H1 (cell line): ENCODE data around the gene OGFOD3. TPM values are rescaled to one million over a fixed set of nuclear protein-coding genes. Genes with fewer than 3 reads are reported as not detected.

Experiments used
- CTCF ChIA-PET: fragments of 300-600 bp; sonication (Branson Sonifier 250); formaldehyde crosslinking; loops from one replicate; lab custom pipeline; 2021; ENCODE audit not compliant: partially characterized antibody; lab: Charles Lee
- POLR2A ChIA-PET: fragments of 300-600 bp; sonication (Branson Sonifier 250); formaldehyde crosslinking; loops from one replicate; lab custom pipeline; 2021; ENCODE audit warnings: inconsistent platforms; ENCODE audit not compliant: partially characterized antibody; lab: Charles Lee
- DNase-seq, 2 experiments: peaks; one replicate each; pipeline versions ENCODE4 v3.0.0 to v3.0.0-alpha.2; 2010 to 2022; ENCODE audit warnings: low spot score in 2 of 2, low read depth in 1 of 2, mixed read lengths in 1 of 2
- FAIRE-seq: peaks from 2 replicates; lab custom pipeline; 2011; peaks lifted over from hg19 to GRCh38; lab: Jason Lieb, UNC
- H2AFZ ChIP-seq: 2 replicates; pipeline ENCODE4 v1.8.1; 2012; ENCODE audit warnings: low read length, inconsistent platforms
- H2AK5ac ChIP-seq: 2 replicates; pipeline ENCODE4 v1.6.1; 2013; ENCODE audit warnings: low read depth, low read length
- H2BK120ac ChIP-seq: replicated peaks from 2 replicates; pipeline ENCODE3; 2013; ENCODE audit warnings: low read depth, low read length, inconsistent platforms
- H2BK12ac ChIP-seq: 2 replicates; pipeline ENCODE4 v1.6.1; 2013; ENCODE audit warnings: low read depth, low read length
- H2BK15ac ChIP-seq: 2 replicates; pipeline ENCODE4 v1.6.1; 2013; ENCODE audit warnings: low read length
- H2BK20ac ChIP-seq: 2 replicates; pipeline ENCODE4 v1.6.1; 2013; ENCODE audit warnings: low read length
- H2BK5ac ChIP-seq: 2 replicates; pipeline ENCODE4 v1.6.1; 2013; ENCODE audit warnings: low read depth, low read length
- H3K14ac ChIP-seq: 2 replicates; pipeline ENCODE4 v1.6.1; 2013; ENCODE audit warnings: inconsistent platforms; ENCODE audit not compliant: insufficient read length
- H3K18ac ChIP-seq: 2 replicates; pipeline ENCODE4 v1.6.1; 2013; ENCODE audit warnings: low read length; ENCODE audit errors: extremely low read depth
- H3K23ac ChIP-seq: 2 replicates; pipeline ENCODE4 v1.6.1; 2013; ENCODE audit warnings: inconsistent platforms; ENCODE audit not compliant: insufficient read length
- H3K23me2 ChIP-seq: 2 replicates; pipeline ENCODE4 v1.6.1; 2013; ENCODE audit warnings: low read depth, low read length
- H3K27ac ChIP-seq: 2 replicates; pipeline ENCODE4 v1.6.1; 2011; ENCODE audit warnings: low read depth, low read length, inconsistent platforms
- H3K27me3 ChIP-seq, 4 experiments: replicated peaks in 1 of 4; 1 replicate in 1 of 4; 2 replicates in 3 of 4; pipeline versions ENCODE4 v1.6.1 to v1.8.1; 2011 to 2013; ENCODE audit warnings: low read length in 3 of 4, mild to moderate bottlenecking in 3 of 4, inconsistent platforms in 2 of 4, mixed read lengths in 2 of 4, moderate library complexity in 1 of 4; ENCODE audit not compliant: control insufficient read depth in 3 of 4, insufficient read depth in 3 of 4; ENCODE audit errors: extremely low read depth in 1 of 4
- H3K36me3 ChIP-seq, 4 experiments: 2 replicates each; pipeline versions ENCODE4 v1.6.1 to v1.8.1; 2011 to 2013; ENCODE audit warnings: mild to moderate bottlenecking in 4 of 4, low read length in 3 of 4, moderate library complexity in 2 of 4, control low read depth in 1 of 4, inconsistent platforms in 1 of 4; ENCODE audit not compliant: insufficient read depth in 4 of 4, control insufficient read depth in 2 of 4
- H3K4ac ChIP-seq: replicated peaks from 2 replicates; pipeline ENCODE3; 2013; ENCODE audit warnings: low read length, low read depth, mixed read lengths, inconsistent platforms; ENCODE audit not compliant: insufficient read length
- H3K4me1 ChIP-seq, 4 experiments: replicated peaks in 1 of 4; 1 replicate in 1 of 4; 2 replicates in 3 of 4; pipeline versions ENCODE4 v1.6.1 to v1.8.1; 2011 to 2013; ENCODE audit warnings: low read length in 3 of 4, inconsistent platforms in 2 of 4, mixed read lengths in 1 of 4; ENCODE audit not compliant: insufficient read depth in 4 of 4, control insufficient read depth in 3 of 4
- H3K4me2 ChIP-seq, 2 experiments: 2 replicates each; pipeline versions ENCODE4 v1.6.1 to v1.8.1; 2011 to 2013; ENCODE audit warnings: low read depth in 2 of 2, low read length in 2 of 2, control low read depth in 1 of 2, inconsistent platforms in 1 of 2, mild to moderate bottlenecking in 1 of 2; ENCODE audit not compliant: insufficient read depth in 1 of 2
- H3K4me3 ChIP-seq, 4 experiments: fragments of 200-600, 300-600 bp in 1 of 4; sonication (generic), shearing (Covaris generic), sonication (Bioruptor Twin) in 1 of 4; 2 replicates each; pipeline versions ENCODE4 v1.5.1 to v1.8.1; 2011 to 2016; ENCODE audit warnings: low read length in 4 of 4, low read depth in 3 of 4, control low read depth in 2 of 4, inconsistent platforms in 2 of 4, mild to moderate bottlenecking in 2 of 4, mixed read lengths in 1 of 4, moderate library complexity in 1 of 4; ENCODE audit not compliant: insufficient read depth in 2 of 4; ENCODE audit errors: extremely low read depth in 1 of 4
- H3K56ac ChIP-seq: replicated peaks from 2 replicates; pipeline ENCODE3; 2013; ENCODE audit warnings: low read depth, mild to moderate bottlenecking, mixed read lengths, low read length, inconsistent platforms; ENCODE audit not compliant: insufficient read length
- H3K79me1 ChIP-seq: 2 replicates; pipeline ENCODE4 v1.6.1; 2013; ENCODE audit warnings: low read depth, low read length, control low read depth
- H3K79me2 ChIP-seq, 2 experiments: 2 replicates each; pipeline versions ENCODE4 v1.6.1 to v1.8.1; 2012 to 2013; ENCODE audit warnings: low read length in 2 of 2, mild to moderate bottlenecking in 2 of 2, inconsistent platforms in 1 of 2; ENCODE audit not compliant: insufficient read depth in 2 of 2, control insufficient read depth in 1 of 2
- H3K9ac ChIP-seq, 4 experiments: replicated peaks in 1 of 4; 1 replicate in 1 of 4; 2 replicates in 3 of 4; pipeline versions ENCODE4 v1.6.1 to v1.8.1; 2011 to 2013; ENCODE audit warnings: low read depth in 3 of 4, low read length in 3 of 4, control low read depth in 2 of 4, mild to moderate bottlenecking in 2 of 4, moderate library complexity in 2 of 4, inconsistent platforms in 1 of 4; ENCODE audit errors: extremely low read depth in 1 of 4
- H3K9me3 ChIP-seq, 2 experiments: 2 replicates each; pipeline versions ENCODE4 v1.6.1 to v1.8.1; 2012 to 2013; ENCODE audit warnings: mild to moderate bottlenecking in 2 of 2, moderate library complexity in 2 of 2, control low read depth in 1 of 2, inconsistent platforms in 1 of 2, low read depth in 1 of 2, low read length in 1 of 2, mixed read lengths in 1 of 2; ENCODE audit not compliant: insufficient read depth in 2 of 2
- H4K20me1 ChIP-seq, 2 experiments: replicated peaks in 1 of 2; 2 replicates each; pipeline versions ENCODE3 to v1.8.1; 2011 to 2013; ENCODE audit warnings: inconsistent platforms in 2 of 2, low read length in 2 of 2, mild to moderate bottlenecking in 1 of 2; ENCODE audit not compliant: insufficient read depth in 2 of 2, control insufficient read depth in 1 of 2
- H4K5ac ChIP-seq: 2 replicates; pipeline ENCODE4 v1.6.1; 2013; ENCODE audit warnings: low read length, low read depth, mixed read lengths, inconsistent platforms; ENCODE audit not compliant: insufficient read length
- H4K8ac ChIP-seq: 2 replicates; pipeline ENCODE4 v1.8.0; 2013; ENCODE audit warnings: mild to moderate bottlenecking, moderate library complexity, low read length, inconsistent platforms; ENCODE audit not compliant: insufficient read depth; ENCODE audit errors: extremely low read depth
- H4K91ac ChIP-seq: replicated peaks from 2 replicates; pipeline ENCODE3; 2013; ENCODE audit warnings: low read length, mixed read lengths, inconsistent platforms; ENCODE audit not compliant: insufficient read length
- ASH2L ChIP-seq: fragments of 200-600, 300-600 bp; sonication (generic); IDR thresholded peaks from one replicate; pipeline ENCODE4 v1.7.1; 2017; ENCODE audit warnings: low read length
- CEBPB ChIP-seq: IDR thresholded peaks from 2 replicates; pipeline ENCODE4 v1.6.1; 2012; ENCODE audit warnings: low read depth, low read length
- POLR2A ChIP-seq, 2 experiments: IDR thresholded peaks; 1 replicate in 1 of 2; 2 replicates in 1 of 2; pipeline ENCODE4 v1.6.1; 2011; ENCODE audit warnings: low read depth in 2 of 2, low read length in 2 of 2, mild to moderate bottlenecking in 2 of 2; ENCODE audit errors: control extremely low read depth in 1 of 2
- RNF2 ChIP-seq: fragments of 200-900, 300-1000 bp; sonication (generic); IDR thresholded peaks from 2 replicates; pipeline ENCODE4 v1.7.1; 2016; ENCODE audit warnings: borderline replicate concordance, low read depth, mild to moderate bottlenecking, antibody characterized with exemption, low read length; ENCODE audit not compliant: poor library complexity, severe bottlenecking; ENCODE audit errors: missing control alignments
- WGBS, 2 experiments: shearing (Covaris generic) in 1 of 2; methylation state at CpG; one replicate each; pipeline versions ENCODE4 v1.1.6 to v1.1.7; 2013 to 2015; ENCODE audit warnings: low lambda C conversion rate in 2 of 2, mixed read lengths in 2 of 2, inconsistent platforms in 1 of 2, low coverage in 1 of 2, missing lambda C conversion rate in 1 of 2; ENCODE audit not compliant: insufficient replicate concordance in 2 of 2, insufficient coverage in 1 of 2, insufficient read length in 1 of 2; ENCODE audit errors: extremely low coverage in 1 of 2, missing lambda C conversion rate in 1 of 2; 5-methylcytosine and 5-hydroxymethylcytosine counted together
- polyA plus RNA-seq, 7 experiments: library from polyadenylated mRNA; depleted of rRNA in 3 of 7; stranded (reverse) in 5 of 7; unstranded in 2 of 7; fragments of >200 nt in 5 of 7; fragments of 200-250 nt in 2 of 7; gene quantifications; 1 replicate in 5 of 7; 2 replicates in 1 of 7; 4 replicates in 1 of 7; pipeline versions ENCODE4 v1.2.1 to v1.2.3, GENCODE V29; 2011 to 2013; ENCODE audit warnings: missing spikeins in 2 of 7, mixed read lengths in 2 of 7
- total RNA-seq: library from RNA; stranded (reverse); fragmentation: NEBNext Ultra II Directional; extraction: Animal tissue kit (Norgen Biotek cat#: 25700); gene quantifications from 2 replicates; pipeline ENCODE4 v1.2.1, GENCODE V29; 2021

The OGFOD3 gene
- total and polyA plus RNA-seq, 2 of the 8 experiments (the other 6 are each of a cell fraction or from before 2014, with no cell fraction given): 21.1 to 21.8 TPM

DNA sequence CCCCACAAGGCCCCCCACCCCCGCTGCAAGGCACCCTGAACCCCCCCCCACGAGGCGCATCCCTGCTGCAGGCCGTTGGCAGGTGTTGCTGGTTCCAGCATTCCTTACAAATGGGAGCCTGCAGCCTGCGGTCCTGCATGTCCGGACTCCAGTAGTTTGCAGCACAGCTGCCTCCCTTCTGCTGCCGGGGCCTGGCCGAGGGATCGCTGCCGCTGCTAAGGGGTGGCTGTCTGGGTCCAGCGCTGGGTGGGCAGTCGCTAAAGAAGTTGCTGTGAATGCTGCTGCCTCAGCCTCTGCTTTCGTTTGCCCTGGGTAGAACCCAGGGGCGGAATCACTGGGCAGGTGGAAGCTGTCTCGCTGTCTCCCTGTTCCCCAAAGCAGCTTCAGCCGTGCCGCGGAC is 35.0 kb downstream of the OGFOD3 start:
- Histone ChIP-seq H4K91ac (no peak overlapping the region), H3K14ac (no peak overlapping the region), H3K36me3 (no peaks in the 10 kb centered on the region), H3K27ac (no peak overlapping the region), H3K9ac (no peak overlapping the region), H3K56ac (no peak overlapping the region), H3K9me3 (no peaks in the 10 kb centered on the region), H3K23ac (no peak overlapping the region), H4K8ac (no peak overlapping the region), H3K23me2 (no peaks in the 10 kb centered on the region), H3K18ac (no peak overlapping the region), H3K4me2 (no peak overlapping the region), H2BK20ac (no peak overlapping the region), H2BK5ac (no peak overlapping the region), H3K4ac (no peak overlapping the region), H2BK12ac (no peak overlapping the region), H2BK15ac (no peak overlapping the region), H2AFZ (no peak overlapping the region), H4K5ac (no peak overlapping the region), H3K79me1 (no peaks in the 10 kb centered on the region), H2AK5ac (no peak overlapping the region), H3K4me3 (no peak overlapping the region), H3K79me2 (no peaks in the 10 kb centered on the region), H2BK120ac (no peak overlapping the region), H3K4me1 (peaks cover 0 to 9% (median 5%) of the 10 kb centered on the region in 4 experiments; a peak in 5 of 7 replicates), H4K20me1 (peaks cover 0 to 3% of the 10 kb centered on the region in 2 experiments), H3K27me3 (no peaks in the 10 kb centered on the region; a peak in 2 of 7 replicates)
- CTCF ChIA-PET: interaction anchor here (0.9 to 1.3 kb wide), 4 partner anchors 27 to 33 kb away, joined by 3 read pairs; no protein-coding TSS in a partner anchor
- no peak for DNase-seq
- POLR2A ChIA-PET: interaction anchor here (1.1 to 2.9 kb wide), 3 partner anchors 8 to 41 kb away, joined by 3 to 14 read pairs (median 3); no protein-coding TSS in a partner anchor
- WGBS, 2 experiments: 80% methylated on average over 16 of the region's 18 CpGs; no CpG with 5 or more reads in 1 of the 2 experiments
- no peak for TF ChIP-seq ASH2L
- TF ChIP-seq RNF2: no peak
- no peak for TF ChIP-seq POLR2A (IDR thresholded peaks at IDR 0.05; ENCODE audit: control extremely low read depth in 1 of 2, low read depth in 2 of 2, low read length in 2 of 2)
- TF ChIP-seq CEBPB: no peak
- FAIRE-seq: no peak
